H54 (cell line): ENCODE measurements around the gene ZNF207.
"Not testable (repeated sequence)": the region's sequence is repeated elsewhere in the genome, so short reads cannot be mapped to it uniquely, and the experiment has no call there.

Experiments
- DNase-seq: peaks from one replicate; pipeline ENCODE4 v3.0.0; 2011; ENCODE audit warnings: low spot score, mixed read lengths; ENCODE audit not compliant: insufficient read length
- FAIRE-seq: peaks from 3 replicates; lab custom pipeline; 2011; peaks lifted over from hg19 to GRCh38; lab: Jason Lieb, UNC
- POLR2A ChIP-seq: IDR thresholded peaks from 2 replicates; pipeline ENCODE4 v1.6.1; 2011; ENCODE audit warnings: low read depth, mild to moderate bottlenecking, low read length

ZNF207 gene

GRCh38 chr17:32385971-32386370, 36.0 kb downstream of the ZNF207 start:
- FAIRE-seq, result no peak
- no peak for TF ChIP-seq POLR2A
- no peak for DNase-seq

GRCh38 chr17:32386844-32387243, 36.9 kb downstream of the ZNF207 start:
- DNase-seq (no peak), FAIRE-seq (no peak)
- TF ChIP-seq POLR2A, result no peak

- DNase-seq, result not testable (repeated sequence)
Observed at GRCh38 chr17:32388128-32388527, 38.2 kb downstream of the ZNF207 start.

GRCh38 chr17:32388613-32389459, 38.9 kb downstream of the ZNF207 start:
- FAIRE-seq (no peak), DNase-seq (no peak)
- no peak for TF ChIP-seq POLR2A

More at GRCh38 chr17:32388128-32388527, 38.2 kb downstream of the ZNF207 start:
- not testable (repeated sequence) for FAIRE-seq

- FAIRE-seq, result no peak
- DNase-seq, result no peak
- no peak for TF ChIP-seq POLR2A
Observed at GRCh38 chr17:32393904-32394303, 43.9 kb downstream of the ZNF207 start.

GRCh38 chr17:32396343-32396742, 46.4 kb downstream of the ZNF207 start:
- TF ChIP-seq POLR2A, result no peak
- FAIRE-seq, result no peak
- DNase-seq, result no peak

- FAIRE-seq, result no peak
- TF ChIP-seq POLR2A, result no peak
- DNase-seq, result no peak
Observed at GRCh38 chr17:32398946-32399345, 49.0 kb downstream of the ZNF207 start.

GRCh38 chr17:32410085-32410484, 60.1 kb downstream of the ZNF207 start:
- not testable (repeated sequence) for FAIRE-seq, DNase-seq

- FAIRE-seq (no peak), DNase-seq (no peak)
- TF ChIP-seq POLR2A, result no peak
Observed at GRCh38 chr17:32426894-32427293, 76.9 kb downstream of the ZNF207 start.

- no peak for FAIRE-seq
- TF ChIP-seq POLR2A, result no peak
- no peak for DNase-seq
Observed at GRCh38 chr17:32429598-32429997, 79.6 kb downstream of the ZNF207 start.
